HUES64 (cell line): Measurements from ENCODE around the gene TMEM170B. TPM values are rescaled to one million over a fixed set of nuclear protein-coding genes. Genes with fewer than 3 reads are reported as not detected.

ENCODE experiments used
- H3K27ac ChIP-seq: 2 replicates; pipeline ENCODE4 v1.7.0; 2013; ENCODE audit warnings: low read depth, low read length, inconsistent platforms
- H3K27me3 ChIP-seq: 2 replicates; pipeline ENCODE4 v1.6.1; 2013; ENCODE audit warnings: mild to moderate bottlenecking, low read length; ENCODE audit not compliant: insufficient read depth
- H3K36me3 ChIP-seq: 2 replicates; pipeline ENCODE4 v1.6.1; 2013; ENCODE audit warnings: mild to moderate bottlenecking, low read length; ENCODE audit not compliant: insufficient read depth
- H3K4me1 ChIP-seq: 2 replicates; pipeline ENCODE4 v1.6.1; 2013; ENCODE audit warnings: mild to moderate bottlenecking, low read length, moderate library complexity; ENCODE audit not compliant: insufficient read depth
- H3K4me3 ChIP-seq: 2 replicates; pipeline ENCODE4 v1.5.1; 2013; ENCODE audit warnings: mild to moderate bottlenecking, low read length, moderate library complexity
- H3K9ac ChIP-seq: 2 replicates; pipeline ENCODE4 v1.6.1; 2013; ENCODE audit warnings: mild to moderate bottlenecking, low read depth, low read length
- H3K9me3 ChIP-seq: 2 replicates; pipeline ENCODE4 v1.6.1; 2013; ENCODE audit warnings: low read depth, low read length; ENCODE audit not compliant: insufficient read depth
- WGBS: fragments of 150-250, 120-280 bp; methylation state at CpG from one replicate; pipeline ENCODE4 v1.1.7; 2013; ENCODE audit warnings: missing lambda C conversion rate; 5-methylcytosine and 5-hydroxymethylcytosine counted together
- polyA plus RNA-seq, 2 experiments: library from polyadenylated mRNA; stranded (reverse); fragments of 50-300 nt; gene quantifications; one replicate each; pipeline ENCODE4 v1.2.3, GENCODE V29; 2013

The TMEM170B gene, protein sequence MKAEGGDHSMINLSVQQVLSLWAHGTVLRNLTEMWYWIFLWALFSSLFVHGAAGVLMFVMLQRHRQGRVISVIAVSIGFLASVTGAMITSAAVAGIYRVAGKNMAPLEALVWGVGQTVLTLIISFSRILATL
- polyA plus RNA-seq (2013, experiment 1 of 2), result 3.7 TPM
- polyA plus RNA-seq (2013, experiment 2 of 2), result 6.1 TPM

DNA sequence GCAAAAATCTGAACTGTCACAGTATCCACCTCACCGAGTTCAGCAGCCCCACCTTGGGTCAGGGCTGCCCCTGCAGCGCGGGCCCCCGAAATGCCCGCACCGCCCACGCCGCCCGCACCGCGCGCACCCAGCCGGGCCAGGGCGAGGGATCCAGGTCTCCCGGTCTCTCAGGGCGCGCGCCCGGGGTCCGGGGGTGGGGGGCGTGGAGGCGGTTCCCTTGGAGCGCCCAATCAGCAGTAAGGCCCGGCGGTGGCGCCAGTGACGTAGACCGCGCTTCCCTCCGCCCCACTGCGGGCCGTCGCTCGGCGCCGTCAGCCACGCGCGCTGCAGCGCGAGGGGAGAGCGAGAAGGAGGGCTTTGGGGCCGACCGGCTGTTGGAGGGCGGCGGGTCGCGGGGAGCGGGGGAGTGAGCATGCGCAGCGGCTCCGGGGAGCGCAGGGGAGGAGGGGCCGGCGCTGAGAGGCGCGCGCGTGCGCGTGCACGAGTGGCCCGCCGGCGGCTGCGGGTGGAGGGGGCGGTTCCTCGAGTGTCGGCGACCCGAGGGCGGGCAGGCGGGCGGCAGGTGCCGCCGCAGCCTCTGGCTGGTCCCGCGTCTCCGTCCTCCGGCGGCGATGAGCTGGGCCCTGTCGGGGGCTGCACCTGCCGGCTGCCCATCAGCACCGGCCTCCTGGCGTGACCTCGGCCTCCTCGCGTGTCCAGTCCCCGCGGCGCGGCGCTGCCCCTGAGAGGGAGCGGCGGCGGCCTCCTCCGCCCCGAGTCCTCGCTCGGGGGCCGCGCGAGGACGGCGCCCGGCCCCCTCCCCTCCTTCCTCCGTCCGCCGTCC, at the start of gene TMEM170B:
TSS of gene TMEM170B (plus strand) at position 521 of the 823 bp plus-strand sequence. CDS start 529 bp downstream, outside the sequence.
- H3K4me3 ChIP-seq, result peak within 1 kb of the TSS; percentile 78
- H3K4me1 ChIP-seq, result peaks cover 12% of the 10 kb centered on the region; the same call in 1 of the 2 replicates
- peaks cover 55% of the 10 kb centered on the region for H3K27me3 ChIP-seq
- no peaks in the 10 kb centered on the region for H3K36me3 ChIP-seq
- WGBS, result under 1% methylated on average over 110 of the region's 110 CpGs
- H3K9ac ChIP-seq, result peak within 1 kb of the TSS; percentile 54
- H3K9me3 ChIP-seq, result no peaks in the 10 kb centered on the region
- peak within 1 kb of the TSS; percentile 31; the same call in 1 of the 2 replicates for H3K27ac ChIP-seq

DNA sequence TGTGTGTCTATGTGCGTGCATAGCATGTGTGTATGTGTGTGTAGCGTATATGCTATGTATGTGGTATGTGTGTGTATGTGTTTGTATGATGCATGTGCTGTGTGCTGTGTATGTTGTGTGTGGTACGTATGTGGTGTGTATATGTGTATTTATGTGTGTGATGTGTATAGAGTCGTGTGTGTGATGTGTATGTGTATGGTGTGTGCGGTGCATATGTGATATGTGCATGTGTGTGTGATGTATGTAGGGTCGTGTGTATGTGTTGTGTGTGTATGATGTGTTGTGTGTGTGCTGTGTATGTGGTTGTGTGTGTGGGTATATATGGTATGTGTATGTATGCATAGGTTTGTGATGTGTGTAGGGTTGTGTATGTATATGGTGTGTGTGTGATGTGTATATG, 46.6 kb upstream of the TMEM170B start:
- Histone ChIP-seq H3K27ac (no peak overlapping the region), H3K4me1 (peaks cover 16% of the 10 kb centered on the region), H3K27me3 (no peaks in the 10 kb centered on the region), H3K36me3 (no peaks in the 10 kb centered on the region), H3K9ac (no peak overlapping the region), H3K9me3 (no peaks in the 10 kb centered on the region), H3K4me3 (no peak overlapping the region)
- 77% methylated on average over 6 of the region's 6 CpGs for WGBS

DNA sequence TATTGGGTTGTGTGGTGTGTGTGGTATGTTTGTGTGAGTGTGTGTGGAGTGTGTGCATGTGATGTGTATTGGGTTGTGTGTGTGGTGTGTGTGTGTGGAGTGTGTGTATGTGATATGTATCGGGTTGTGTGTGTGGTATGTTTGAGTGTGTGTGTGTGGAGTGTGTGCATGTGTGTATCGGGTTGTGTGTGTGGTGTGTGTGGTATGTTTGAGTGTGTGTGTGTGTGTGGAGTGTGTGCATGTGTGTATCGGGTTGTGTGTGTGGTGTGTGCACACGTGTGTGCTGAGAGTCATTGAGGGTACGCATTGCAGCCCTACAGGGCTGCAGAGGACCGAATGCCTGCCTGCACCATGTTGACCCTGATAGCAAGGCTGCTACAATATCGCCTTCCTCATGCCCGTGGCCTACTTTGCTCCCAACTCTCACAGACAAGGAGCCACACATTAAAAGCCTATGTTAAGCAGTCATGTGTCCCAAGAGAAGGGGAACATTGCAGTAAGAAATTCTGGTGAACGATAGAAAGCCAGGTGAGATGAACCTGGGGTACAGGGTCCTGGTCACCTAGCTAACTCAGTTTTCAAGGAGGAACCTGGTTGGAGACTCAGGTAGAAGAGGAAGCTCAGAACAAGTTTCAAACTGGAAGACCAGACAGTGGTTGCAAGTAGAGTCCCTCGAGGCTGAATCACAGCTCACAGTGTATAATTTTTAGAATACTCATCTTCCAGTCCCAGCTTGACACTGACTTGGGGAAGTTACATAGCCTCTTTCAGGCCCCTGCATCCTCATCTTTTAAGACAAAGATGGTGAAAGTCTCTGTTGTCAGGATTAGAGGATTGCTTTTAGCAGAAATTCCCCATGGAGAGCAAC, 45.7 kb upstream of the TMEM170B start:
- Histone ChIP-seq H3K9me3 (no peaks in the 10 kb centered on the region), H3K4me3 (no peak overlapping the region), H3K36me3 (no peaks in the 10 kb centered on the region), H3K27me3 (no peaks in the 10 kb centered on the region), H3K4me1 (peaks cover 9% of the 10 kb centered on the region), H3K9ac (no peak overlapping the region), H3K27ac (no peak overlapping the region)
- 94% methylated on average over 10 of the region's 10 CpGs for WGBS

DNA sequence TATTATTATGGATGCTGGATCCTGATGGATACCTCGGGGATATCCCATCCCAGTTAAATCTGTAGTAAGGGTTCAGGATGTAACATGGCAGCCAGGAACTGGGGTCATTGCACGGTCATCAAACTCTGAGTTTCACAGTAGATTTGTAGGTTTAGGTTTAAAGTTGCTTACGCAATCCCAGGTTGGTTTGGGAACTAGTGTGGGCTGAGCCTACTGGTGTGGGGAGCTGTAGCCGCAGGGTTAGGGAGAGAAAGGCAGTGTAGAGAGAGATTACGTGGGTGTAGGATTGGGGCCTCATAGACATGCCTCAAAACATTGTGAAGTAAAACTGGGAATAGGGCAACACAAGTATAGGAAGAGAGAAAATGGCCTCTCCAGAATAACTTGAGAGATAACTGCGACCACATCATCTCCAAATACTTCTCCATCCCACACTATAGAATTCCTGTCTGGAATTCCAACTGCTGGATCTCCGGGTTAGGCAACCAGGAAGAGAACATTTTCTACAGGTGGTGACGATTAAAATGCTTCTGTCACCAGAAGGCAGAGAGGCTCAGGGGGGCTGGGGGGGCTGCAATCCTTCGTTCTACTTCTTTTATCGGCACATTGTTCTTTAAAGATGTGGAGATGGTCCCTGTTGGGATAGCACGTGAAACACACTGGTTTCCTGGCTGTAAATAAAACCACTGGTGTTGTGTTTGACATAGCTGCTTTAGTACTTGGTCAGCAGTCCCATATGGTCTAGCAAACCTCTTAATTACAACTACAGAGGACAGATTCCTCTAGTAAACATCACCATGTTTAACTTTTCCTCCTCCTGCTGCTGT, 44.9 kb upstream of the TMEM170B start:
- Histone ChIP-seq H3K27ac (no peak overlapping the region), H3K4me3 (no peak overlapping the region), H3K9me3 (no peaks in the 10 kb centered on the region), H3K9ac (no peak overlapping the region), H3K4me1 (peaks cover 9% of the 10 kb centered on the region), H3K27me3 (no peaks in the 10 kb centered on the region), H3K36me3 (no peaks in the 10 kb centered on the region)
- WGBS, result 89% methylated on average over 11 of the region's 11 CpGs

DNA sequence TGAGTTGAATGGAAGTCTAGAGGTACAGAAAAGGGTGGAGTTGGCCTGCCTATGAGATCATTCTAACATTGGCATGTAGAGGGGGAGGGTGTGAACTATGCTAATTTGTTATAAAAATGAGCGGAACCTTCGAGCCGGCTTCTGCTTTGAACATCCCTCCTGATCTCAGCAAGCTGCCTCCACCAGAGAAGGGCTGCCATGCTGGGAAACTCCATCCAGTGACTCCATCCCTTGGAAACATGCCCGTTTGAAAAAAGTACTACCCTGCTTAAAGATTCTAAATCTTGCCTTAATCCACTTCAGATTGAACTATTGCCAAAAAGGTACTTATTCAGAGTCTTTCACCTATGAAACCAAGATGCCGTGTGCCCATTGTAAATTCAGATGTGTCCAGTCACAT, 43.6 kb upstream of the TMEM170B start:
- H3K27ac ChIP-seq, result no peak overlapping the region
- H3K4me3 ChIP-seq, result no peak overlapping the region
- no peaks in the 10 kb centered on the region for H3K36me3 ChIP-seq
- no peaks in the 10 kb centered on the region for H3K9me3 ChIP-seq
- peaks cover 9% of the 10 kb centered on the region for H3K4me1 ChIP-seq
- WGBS, result 74% methylated on average over 5 of the region's 5 CpGs
- H3K27me3 ChIP-seq, result no peaks in the 10 kb centered on the region
- H3K9ac ChIP-seq, result no peak overlapping the region

DNA sequence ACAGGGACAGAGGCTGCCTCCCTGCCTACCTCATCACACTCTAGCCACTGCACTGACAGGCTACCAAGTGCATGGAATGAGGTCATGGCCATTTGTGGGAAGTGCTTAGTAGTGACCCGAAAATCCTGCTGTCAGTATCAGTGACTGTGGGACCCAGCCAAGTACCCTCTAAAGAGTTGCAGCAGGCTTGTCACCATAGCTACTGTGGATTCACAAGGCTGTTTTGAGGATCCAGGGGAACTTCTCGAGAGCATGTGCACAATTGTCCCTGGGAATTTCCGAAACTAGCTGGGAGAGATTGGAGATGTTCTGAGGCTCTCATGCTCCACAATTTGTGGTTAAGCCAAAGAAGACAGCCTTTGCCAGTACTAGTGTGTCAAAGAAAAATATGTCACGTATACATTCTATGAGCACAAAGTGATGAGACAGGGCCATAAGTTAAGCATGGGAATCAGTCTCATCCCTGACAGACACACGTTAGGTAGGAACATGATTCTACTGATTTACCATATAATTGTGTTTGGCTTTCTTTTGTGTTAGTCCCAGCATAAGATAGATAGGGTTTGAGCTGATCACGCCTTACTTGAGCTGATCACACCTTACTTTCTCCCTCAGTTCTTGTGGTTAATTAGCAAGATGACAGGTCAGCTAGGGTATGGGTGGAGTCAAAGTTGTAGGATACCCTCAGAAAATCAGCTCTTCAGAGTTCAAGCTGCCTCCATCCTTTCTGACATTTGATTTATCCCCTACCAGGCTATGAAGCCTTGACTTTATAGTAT, 42.6 kb upstream of the TMEM170B start:
- Histone ChIP-seq H3K4me3 (no peak overlapping the region), H3K9me3 (no peaks in the 10 kb centered on the region), H3K27me3 (no peaks in the 10 kb centered on the region), H3K9ac (no peak overlapping the region), H3K27ac (no peak overlapping the region), H3K36me3 (no peaks in the 10 kb centered on the region), H3K4me1 (peaks cover 9% of the 10 kb centered on the region)
- 84% methylated on average over 5 of the region's 6 CpGs for WGBS

DNA sequence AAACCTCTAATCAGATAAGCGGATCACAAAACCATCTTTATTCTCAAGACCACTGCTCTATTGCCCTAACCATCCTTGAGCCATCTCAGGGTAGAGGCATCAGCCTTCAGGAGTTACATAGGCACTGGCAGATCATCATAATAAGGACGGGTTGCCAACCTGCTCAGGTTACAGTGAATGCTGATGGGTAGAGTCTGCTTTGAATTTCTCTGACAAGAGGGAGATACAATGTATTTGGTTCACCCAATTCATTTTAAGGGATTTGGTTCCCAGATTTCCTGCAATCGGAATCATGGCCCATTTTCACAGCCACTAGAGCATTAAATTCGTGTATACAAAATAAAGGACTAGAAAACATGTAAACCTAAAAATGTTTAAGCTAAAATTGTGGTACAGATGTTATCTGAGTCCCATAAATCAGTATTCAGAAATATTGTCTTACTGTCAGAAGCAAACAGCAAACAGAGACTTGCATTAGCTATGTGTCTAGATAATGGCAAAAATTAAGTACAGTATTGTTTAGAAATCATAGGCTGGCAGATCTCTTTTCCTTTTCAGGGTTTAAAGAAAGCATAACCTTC, 41.9 kb upstream of the TMEM170B start:
- WGBS, result 79% methylated on average over 4 of the region's 4 CpGs

DNA sequence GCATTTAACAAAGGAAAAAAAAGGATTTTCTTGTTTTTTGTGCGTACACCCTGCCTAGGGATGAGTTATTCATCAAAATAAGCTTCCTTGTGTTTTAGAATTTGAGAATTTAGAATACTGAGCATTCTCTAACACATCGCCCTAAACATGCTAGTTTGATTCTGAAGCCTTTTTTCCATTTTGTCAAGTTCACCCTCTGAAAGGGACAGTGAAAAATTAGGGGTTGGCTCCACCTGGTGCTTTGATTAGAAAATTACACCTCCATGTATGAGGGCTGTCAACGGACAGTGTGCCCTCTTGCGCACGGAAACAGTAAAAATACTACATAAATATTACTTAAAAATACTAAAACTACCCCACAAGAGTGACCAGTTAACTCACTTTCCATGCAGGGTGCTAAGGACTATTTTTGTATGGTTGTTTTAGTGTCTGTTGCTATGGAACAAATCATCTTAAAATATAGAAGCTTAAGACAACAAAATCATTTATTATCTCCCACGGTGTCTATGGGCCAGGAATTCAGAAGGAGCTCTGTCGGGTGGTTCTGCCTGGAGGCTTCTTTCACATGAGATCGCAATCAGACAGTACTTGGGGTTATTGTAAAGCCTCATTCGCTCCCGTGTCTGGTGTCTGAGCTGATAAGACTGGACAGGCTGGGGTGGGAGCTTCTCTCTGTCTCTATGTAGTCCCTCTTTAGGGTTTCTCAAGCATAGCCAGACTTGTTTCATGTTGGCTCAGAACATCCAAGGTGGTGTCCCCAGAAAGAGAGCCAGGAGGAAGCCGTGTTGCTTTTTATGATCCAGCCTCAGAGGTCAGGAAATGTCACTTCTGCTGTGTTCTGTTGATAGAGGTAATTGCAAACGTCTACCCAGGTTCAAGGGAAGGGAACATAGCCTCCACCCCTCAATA, 41.1 kb upstream of the TMEM170B start:
- H3K9me3 ChIP-seq, result 0 out of 2 replicates have a peak, but pooled peaks cover 3% of the 10 kb centered on the region
- H3K9ac ChIP-seq, result no peak overlapping the region
- H3K27ac ChIP-seq, result no peak overlapping the region
- 53% methylated on average over 12 of the region's 12 CpGs for WGBS
- no peaks in the 10 kb centered on the region for H3K27me3 ChIP-seq
- H3K4me1 ChIP-seq, result peaks cover 9% of the 10 kb centered on the region
- no peaks in the 10 kb centered on the region for H3K36me3 ChIP-seq
- H3K4me3 ChIP-seq, result no peak overlapping the region

More for the DNA sequence above, 41.9 kb upstream of the TMEM170B start:
- no peaks in the 10 kb centered on the region for H3K36me3 ChIP-seq
- no peak overlapping the region for H3K4me3 ChIP-seq
- H3K27ac ChIP-seq, result no peak overlapping the region
- peaks cover 9% of the 10 kb centered on the region for H3K4me1 ChIP-seq
- no peaks in the 10 kb centered on the region for H3K27me3 ChIP-seq
- no peak overlapping the region for H3K9ac ChIP-seq
- H3K9me3 ChIP-seq, result no peaks in the 10 kb centered on the region

DNA sequence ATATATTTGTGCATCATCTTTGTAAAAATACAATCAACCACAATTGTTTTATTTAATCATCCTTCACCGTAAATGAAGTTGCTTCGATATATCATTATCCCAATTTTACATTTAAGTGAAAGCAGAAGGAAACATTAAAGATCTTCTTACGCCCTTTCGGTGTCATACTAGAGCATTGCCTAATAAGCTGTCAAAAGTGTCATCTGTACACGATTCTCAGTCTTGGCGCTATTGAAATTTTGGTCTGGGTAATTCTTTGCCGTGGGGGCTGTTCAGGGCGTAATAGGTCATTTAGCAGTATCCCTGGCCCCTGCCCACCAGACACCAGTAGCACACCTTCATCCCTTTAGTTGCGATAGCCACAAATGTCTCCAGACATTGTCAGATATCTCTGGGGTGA, 40.4 kb upstream of the TMEM170B start:
- Histone ChIP-seq H3K4me1 (peaks cover 9% of the 10 kb centered on the region), H3K9me3 (0 out of 2 replicates have a peak, but pooled peaks cover 3% of the 10 kb centered on the region), H3K27ac (no peak overlapping the region), H3K36me3 (no peaks in the 10 kb centered on the region), H3K27me3 (no peaks in the 10 kb centered on the region), H3K4me3 (no peak overlapping the region), H3K9ac (no peak overlapping the region)
- WGBS, result 96% methylated on average over 9 of the region's 9 CpGs
